ENCODE measurements around the gene RTBDN. TPM values are rescaled to one million over a fixed set of nuclear protein-coding genes. Genes with fewer than 3 reads are reported as not detected.

The RTBDN gene
- total and polyA plus RNA-seq, 10 of the 15 experiments (the other 5 are each of a cell fraction or from before 2014, with no cell fraction given), result 0.45 TPM; not detected in 9

GRCh38 chr19:12838182-12838885 lies 4.0 kb upstream of the RTBDN start, which contains the start of gene MAST1 (continued):
- peak in 1 of 2 experiments; percentile 57; a peak in 2 of 4 replicates for TF ChIP-seq BHLHE40 (IDR thresholded peaks at IDR 0.05; ENCODE audit: borderline replicate concordance in 1 of 2, low read depth in 2 of 2, low read length in 1 of 2)
- TF ChIP-seq SIN3A (IDR thresholded peaks at IDR 0.05; ENCODE audit: low read depth, low read length), result no peak
- peak; percentile 27 to 58 (median 42); a peak in 4 of 6 replicates for TF ChIP-seq CTCF (IDR thresholded peaks at IDR 0.05 in 2 of 3, conservative IDR thresholded peaks at IDR 0.05 in 1 of 3; ENCODE audit: control insufficient read depth in 2 of 3, extremely low read depth in 1 of 3, insufficient read depth in 1 of 3, low read depth in 3 of 3, low read length in 3 of 3)
- peak; percentile 90 for TF ChIP-seq SUZ12 (IDR thresholded peaks at IDR 0.05; ENCODE audit: unreplicated experiment)
- peak; percentile 39; the same call in 1 of the 2 replicates for TF ChIP-seq YY1 (IDR thresholded peaks at IDR 0.05; ENCODE audit: low read depth, low read length)
- TF ChIP-seq MTA2 (IDR thresholded peaks at IDR 0.05; ENCODE audit: low read depth), result no peak
- TF ChIP-seq BRCA1 (IDR thresholded peaks at IDR 0.05; ENCODE audit: low read depth, low read length), result no peak
- no peak for TF ChIP-seq MEF2A (IDR thresholded peaks at IDR 0.05; ENCODE audit: insufficient read depth, low read depth, low read length)
- no peak for TF ChIP-seq TAF1 (IDR thresholded peaks at IDR 0.05; ENCODE audit: borderline replicate concordance, low read depth, low read length)
- no peak for TF ChIP-seq ZZZ3 (IDR thresholded peaks at IDR 0.05; ENCODE audit: control insufficient read depth, insufficient read length, low read depth)
- no peak for TF ChIP-seq TCF12 (IDR thresholded peaks at IDR 0.05; ENCODE audit: low read depth, low read length)
- TF ChIP-seq JUNB (IDR thresholded peaks at IDR 0.05), result no peak
- TF ChIP-seq IKZF1 (conservative IDR thresholded peaks at IDR 0.05), result peak; percentile 33; the same call in 1 of the 2 replicates
- TF ChIP-seq BMI1 (IDR thresholded peaks at IDR 0.05; ENCODE audit: borderline replicate concordance), result no peak
- TF ChIP-seq STAT1 (conservative IDR thresholded peaks at IDR 0.05), result no peak
- no peak for TF ChIP-seq RB1 (IDR thresholded peaks at IDR 0.05; ENCODE audit: borderline replicate concordance)
- TF ChIP-seq NR2F1 (conservative IDR thresholded peaks at IDR 0.05), result 0 out of 2 replicates have a peak, but pooled peaks have one; percentile 24
- no peak for TF ChIP-seq ZBTB4 (CRISPR knock-in tag; IDR thresholded peaks at IDR 0.05)
- no peak for TF ChIP-seq IRF5 (IDR thresholded peaks at IDR 0.05; ENCODE audit: borderline replicate concordance)
- peak in 1 of 2 experiments; percentile 62; a peak in 1 of 3 replicates for TF ChIP-seq EGR1 (IDR thresholded peaks at IDR 0.05; ENCODE audit: borderline replicate concordance in 1 of 2, low read depth in 2 of 2, low read length in 2 of 2)
